Activated CD4-positive, alpha-beta T cell treated with anti-CD3 and anti-CD28 coated beads for 48 hours (primary cell): Measurements from ENCODE around the gene LTF.
A peak's percentile ranks its signal among the peaks of the same experiment; 100 is the strongest.

Experiments used
- DNase-seq: peaks from one replicate; pipeline ENCODE4 v3.0.0-alpha.2; 2020

Gene LTF

DNA sequence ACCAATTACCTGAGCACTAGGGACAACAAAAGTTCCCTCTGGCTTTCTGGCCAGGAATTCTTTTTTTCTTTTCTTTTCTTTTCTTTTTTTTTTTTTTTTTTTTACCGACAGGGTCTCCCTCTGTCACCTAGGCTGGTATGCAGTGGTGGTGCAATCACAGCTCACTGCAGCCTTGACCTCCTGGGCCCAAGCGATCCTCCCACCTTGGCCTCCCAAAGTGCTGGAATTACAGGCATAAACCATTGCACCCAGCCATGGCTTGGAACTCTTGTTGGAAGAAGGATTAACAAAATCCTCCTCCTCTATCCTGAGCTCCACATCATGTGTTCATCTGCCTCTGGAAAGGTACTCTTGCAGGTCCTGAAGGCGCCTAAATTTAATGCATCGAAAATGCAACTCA, 2.9 kb upstream of the LTF start:
- no peak for DNase-seq

DNA sequence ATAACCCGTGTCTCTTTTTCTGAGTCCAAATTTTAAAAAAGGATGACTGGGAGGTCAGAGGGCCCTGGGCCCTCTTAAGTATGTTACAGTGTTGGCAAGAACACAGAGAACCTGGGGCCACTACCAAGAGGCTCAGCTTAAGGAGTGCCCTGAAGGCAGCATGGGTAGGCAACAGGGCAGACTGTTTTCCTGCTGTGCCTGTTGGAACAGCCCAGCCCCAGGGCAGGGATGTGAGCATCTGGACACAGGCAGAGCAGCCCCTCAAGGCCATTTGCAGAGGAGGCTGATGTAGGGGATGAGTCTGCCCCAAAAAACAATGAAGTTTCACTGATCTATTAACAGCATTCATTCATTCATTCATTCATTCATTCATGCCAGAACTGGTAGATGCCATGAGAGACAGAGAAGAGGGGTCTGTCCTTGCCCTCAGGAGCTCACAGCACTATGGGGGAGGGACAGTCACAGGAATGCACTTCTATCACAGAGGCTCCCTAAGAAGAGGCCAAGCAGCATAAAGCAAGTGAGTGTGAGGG, 2.2 kb upstream of the LTF start:
- no peak for DNase-seq

DNA sequence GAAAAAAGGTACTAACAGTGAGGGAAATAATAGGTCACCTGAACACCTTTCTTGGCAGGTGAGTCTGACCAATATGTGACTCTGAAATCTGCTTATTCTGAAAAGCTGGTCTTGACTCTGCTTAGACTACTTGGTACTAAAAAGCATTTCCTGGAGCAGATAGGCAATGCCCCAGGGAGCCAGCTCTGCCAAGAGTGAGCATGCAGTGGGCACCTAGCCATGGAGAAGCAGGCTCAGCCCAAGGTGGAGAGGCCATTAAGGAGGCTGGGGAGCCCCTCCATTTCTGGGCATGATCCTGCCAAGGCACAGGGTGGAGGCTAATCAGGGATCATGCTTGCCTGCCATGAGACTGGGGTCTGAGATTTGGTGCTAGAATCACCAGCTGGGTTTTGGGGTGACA, 1.6 kb upstream of the LTF start:
- no peak for DNase-seq

DNA sequence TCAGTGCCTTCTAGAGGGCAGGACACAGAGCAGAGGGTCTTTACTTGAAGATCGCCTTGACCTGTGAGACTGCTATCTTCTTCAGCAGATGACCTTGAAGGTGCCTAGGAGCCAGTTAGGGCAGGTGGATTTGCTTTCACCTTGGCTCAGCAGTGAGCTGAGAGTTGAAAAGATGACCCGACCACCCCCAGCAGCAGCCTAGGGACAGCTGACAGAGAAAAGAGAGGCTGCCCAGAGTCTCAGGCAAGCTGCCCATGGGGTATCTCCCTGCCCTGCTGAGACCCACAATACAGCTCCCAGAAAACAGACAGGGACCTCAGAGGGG, 453 bp upstream of the LTF start:
- DNase-seq: no peak

DNA sequence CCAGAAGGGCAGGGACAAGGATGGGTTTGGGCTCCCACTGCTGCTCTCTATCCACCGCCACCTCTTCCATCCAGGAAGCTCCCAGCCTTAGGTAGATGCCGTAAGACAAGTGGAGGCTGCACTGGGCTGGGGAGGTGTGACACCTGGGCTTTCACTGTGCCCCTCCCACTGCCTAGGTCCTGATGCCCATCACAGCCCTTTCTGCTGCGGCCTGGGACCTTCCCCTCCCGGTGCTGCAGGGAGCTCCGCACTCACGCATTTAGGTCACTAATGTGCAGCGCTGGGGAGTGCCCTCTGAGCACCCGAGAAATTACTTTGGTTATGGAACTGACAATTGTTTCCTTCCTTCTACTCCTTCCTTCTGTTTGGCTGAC, 850 bp downstream of the LTF start:
- no peak for DNase-seq

DNA sequence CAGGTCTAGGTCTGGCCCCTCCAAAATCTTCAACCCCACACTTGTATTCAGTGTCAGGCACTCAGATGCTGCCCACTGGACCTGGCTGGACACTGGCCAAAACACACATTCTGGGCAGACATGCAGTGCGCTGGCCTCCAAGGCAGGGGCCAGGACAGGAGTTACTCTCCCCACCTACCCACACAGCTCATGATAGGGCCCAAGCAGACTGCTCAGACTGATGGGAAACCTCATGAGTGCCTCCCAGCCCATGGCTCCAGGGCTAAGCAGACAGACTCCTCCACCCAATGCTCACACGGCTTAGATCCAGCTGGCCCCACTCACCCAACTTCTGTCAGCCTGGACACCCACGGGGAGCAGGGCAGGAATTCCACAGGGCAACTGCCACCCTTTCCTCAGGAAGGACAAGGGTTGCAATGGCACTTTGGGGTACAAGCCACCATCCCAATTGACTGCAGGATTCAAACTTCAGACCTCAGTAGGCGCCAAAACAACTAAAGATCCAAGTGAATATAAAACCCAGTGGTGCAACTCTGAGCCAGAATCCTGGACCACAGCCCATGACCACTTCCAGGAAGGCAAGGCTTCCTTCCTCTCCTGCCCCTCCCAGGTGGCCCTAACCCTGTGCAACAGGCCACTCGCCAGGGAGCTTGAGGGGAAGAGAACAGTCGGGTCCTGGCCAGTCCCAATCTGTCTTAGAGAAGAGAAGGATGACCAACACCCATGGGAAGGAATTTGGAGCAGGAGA, 1.4 kb downstream of the LTF start:
- DNase-seq: no peak

DNA sequence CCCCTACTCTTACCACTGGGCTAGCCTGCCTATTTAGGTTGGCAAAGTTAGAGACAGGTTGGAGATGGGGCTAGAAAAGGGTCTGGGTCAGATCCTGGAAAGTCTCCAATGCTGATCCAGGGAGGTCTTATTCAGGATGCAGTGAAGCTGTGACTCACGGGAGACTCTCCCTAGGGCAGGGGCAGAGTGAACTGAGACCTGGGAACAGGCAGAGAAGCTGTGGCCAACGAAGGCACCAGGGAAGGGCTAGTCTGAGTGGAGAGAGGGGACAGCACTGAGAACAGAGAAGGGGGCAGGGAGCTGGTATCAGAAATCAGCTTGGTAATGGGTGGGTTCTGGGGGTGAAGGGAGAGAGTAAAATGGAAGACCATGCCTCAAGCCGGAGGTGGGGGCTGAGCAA, 2.2 kb downstream of the LTF start:
- no peak for DNase-seq

DNA sequence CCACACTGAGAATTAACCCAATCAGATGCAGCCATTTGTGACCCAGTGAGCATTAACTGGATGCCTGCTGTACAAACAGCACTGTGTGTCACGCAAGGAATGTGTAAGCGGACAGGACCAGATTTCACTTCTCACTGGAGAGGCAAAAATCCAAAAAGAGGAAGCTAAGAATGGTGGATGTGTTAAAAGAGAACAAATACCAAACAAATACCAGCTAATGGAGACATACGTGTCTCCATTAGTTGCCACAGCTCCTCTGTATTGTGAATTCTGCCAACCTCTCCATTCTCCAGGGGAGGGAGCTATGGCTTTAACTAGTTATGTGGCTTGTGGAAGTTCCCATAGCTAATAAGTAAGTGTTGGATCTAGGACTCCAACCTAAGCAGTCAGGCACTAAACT, 2.6 kb downstream of the LTF start:
- no peak for DNase-seq

DNA sequence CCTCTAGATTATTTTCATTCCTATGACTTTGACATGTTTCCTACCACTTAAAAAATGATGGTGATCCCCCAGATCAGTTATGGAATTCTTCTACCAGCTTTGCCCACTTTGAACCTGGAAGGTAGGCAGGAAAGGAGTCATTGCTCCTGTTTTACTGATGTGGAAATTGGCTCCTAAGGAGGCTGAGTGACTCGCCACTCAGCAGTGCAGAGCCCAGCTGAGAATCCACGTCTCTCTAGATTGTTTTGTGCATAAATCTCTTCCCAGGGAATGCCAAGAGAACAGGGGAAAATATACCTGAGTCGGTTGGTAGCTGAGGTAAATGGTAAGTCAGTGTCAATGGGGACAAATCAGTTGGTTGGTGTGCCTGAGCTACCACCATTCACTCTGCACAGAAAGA, 4.7 kb downstream of the LTF start:
- no peak for DNase-seq

DNA sequence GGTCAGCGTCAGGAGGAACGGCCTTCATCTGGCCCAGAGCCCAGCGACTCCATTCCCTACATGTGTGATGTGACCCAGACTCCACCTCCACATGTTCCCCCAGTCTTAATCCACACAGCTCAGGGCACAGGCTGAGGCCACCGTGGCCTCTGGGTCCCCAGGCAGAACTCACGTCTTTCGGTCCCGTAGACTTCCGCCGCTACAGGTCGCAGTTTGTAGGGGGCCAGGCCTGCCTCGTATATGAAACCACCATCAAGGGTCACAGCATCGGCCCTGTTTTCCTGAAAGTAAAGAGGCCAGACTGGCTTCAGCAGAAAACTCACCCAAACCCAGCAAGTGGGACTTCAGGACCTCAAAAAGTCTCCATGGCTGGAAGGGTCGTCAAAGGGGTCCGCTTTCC, 8.6 kb downstream of the LTF start:
- no peak for DNase-seq

DNA sequence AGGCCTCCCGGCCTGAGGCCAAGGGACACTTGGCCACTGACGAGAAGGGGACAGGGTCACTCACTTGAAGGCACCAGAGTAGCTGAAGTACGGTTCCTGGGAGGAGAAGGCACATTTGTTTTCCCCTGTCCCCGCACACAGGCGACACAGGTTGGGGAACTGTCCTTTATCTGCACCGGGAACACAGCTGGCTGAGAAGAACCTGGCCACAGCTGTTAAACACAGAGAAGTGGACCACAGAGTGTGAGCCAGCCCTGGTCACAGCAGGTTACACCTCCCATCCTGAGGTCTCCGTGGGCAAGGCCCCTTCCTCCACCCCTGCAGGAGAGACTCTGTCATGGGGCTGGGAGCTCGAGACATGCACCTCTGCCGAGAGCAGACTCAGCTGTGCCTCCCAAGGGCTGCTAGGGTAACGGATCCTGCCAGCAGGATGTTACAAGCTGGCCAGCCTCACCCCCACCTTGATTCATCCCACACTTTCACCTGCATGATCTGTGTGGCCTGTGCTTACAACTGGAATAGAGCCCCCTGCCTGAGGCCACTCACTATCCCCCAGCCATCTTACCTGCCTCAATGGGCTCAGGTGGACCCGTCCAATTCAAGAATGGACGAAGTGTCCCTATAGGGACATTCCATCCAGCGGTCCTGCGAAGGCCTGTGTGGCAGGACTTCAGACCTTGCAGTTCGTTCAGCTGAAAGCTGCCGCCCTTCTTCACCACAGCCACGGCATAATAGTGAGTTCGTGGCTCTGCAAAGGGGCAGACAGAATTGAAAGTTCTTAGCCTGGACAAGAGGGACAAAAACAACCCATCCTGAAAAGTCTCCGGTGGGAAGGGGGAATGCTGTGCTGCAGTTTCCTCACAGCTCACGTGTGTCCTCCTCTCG, 9.2 kb downstream of the LTF start:
- DNase-seq: no peak

DNA sequence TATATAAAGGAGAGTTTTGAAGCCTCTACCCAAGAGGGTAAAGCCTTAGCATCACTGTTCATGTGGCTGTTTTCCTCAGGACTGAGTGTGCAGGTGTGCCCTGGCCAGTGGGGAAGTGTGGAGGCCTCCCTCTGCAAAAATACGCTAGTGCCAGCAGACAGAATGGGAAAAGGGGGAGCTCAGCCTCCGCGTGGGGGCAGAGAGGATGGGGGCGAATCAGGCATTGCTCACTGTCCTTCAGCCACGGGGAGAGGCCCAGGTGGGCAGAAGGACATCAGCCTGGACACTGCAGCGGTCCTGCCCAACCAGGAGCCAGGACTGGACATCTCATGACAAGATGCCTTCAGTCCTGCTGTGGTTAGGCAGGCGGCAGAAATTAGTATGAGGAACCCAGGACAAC, 10.1 kb downstream of the LTF start:
- no peak for DNase-seq

DNA sequence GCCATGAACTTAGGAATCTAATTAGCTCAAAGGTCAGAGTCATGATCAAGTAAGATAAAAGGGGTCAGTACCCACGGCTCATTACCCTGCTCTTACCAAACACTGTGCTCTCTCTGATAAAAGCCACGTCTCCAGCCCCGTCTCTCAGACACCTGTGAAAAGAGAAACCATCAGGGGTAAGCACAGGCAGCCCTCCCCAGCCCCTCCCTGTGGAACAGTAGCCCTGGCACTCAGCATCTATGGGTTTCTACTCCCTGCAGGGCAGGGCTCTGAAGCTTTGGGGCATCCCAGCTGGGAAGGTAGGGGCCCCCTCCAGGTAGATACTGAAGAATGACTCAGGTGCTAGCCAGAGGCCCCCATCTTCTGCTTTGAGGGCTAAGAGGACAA, 10.5 kb downstream of the LTF start:
- DNase-seq: no peak

DNA sequence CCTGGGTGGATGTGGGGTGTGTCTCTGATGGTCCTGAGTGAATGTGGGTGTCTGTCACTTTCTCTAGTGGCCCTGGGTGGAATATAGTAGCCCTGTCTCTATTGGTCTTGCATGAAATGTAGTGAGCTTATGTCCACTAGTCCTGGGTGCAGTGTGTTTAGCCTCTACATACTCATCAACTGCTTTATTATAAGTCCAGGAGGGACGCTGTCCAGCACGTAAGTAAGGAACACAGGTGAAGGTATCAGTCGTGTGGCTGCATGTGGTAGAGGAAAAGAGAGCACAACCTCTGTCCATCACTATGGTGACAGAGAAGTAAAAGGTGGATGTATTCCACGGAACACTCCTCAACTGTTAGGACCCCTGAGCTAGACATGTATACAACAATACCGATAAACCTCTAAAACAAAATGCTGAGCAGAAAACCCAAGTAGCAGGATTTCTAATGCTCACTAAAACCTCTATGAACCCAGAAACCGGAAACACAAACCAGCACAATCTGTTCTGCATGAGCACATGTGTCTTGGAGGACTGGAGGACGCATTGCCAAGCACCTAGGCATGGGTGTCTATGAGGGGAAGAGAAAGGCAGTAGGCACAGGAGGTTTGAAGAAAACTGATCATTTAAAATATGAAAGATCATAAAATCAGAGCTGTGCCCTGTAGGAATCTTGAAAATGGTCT, 11.0 kb downstream of the LTF start:
- DNase-seq: no peak

DNA sequence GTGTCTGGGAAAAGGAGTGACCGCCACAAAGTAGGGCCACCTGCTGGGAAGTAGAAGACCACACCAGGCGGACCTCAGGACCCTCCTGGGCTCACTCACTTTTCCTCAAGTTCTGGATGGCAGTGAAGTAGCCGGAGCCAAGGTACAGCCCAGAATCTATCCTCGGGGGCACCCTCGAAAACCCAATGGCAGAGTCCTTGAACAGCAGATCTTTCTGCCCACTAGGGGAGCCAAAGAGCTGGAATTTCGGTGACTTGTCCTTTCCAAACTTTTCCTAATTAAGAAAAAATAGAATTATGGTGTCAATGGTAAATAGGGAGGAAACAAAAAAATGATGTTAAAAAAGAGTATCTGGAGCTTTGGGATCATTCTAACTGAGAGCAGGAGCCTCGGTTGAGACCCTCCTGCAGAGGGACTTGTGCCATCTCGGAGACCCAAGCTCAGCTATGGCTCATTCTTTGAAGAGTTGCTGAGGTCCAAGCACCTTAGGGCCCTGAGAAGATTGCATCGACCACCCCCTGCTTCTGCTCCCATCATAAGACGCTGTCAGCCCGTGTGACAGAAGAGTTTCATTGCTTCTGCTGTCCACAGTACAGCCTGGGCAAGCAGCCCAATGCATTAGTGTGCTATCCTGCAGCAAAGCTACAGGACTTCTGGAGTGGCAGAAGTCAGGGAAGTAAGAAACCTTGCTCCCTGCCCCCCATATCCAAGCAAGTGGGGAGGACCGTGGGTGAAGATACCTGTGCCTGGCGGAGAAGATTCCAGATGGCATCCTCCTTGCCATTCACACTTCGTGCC, 14.8 kb downstream of the LTF start:
- DNase-seq: no peak

DNA sequence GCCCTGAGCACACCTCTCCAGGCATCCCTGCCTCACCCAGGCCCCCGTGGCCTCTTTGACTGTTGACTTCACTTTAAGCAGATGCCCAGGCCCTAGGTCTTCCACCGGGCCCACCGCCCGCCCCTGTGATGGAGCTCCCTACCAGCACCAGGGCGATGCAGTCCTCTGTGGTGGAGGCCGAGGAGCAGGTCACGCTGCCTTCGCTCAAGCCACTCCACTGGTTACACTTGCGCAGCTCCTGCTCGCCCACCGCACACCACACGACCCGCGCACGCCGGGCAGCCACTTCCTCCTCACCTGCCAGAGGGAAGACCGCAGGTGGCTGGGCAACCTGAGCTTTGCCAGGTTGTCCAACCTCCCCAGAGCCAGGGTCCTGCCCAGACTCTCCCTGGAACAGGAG, 16.0 kb downstream of the LTF start:
- no peak for DNase-seq

DNA sequence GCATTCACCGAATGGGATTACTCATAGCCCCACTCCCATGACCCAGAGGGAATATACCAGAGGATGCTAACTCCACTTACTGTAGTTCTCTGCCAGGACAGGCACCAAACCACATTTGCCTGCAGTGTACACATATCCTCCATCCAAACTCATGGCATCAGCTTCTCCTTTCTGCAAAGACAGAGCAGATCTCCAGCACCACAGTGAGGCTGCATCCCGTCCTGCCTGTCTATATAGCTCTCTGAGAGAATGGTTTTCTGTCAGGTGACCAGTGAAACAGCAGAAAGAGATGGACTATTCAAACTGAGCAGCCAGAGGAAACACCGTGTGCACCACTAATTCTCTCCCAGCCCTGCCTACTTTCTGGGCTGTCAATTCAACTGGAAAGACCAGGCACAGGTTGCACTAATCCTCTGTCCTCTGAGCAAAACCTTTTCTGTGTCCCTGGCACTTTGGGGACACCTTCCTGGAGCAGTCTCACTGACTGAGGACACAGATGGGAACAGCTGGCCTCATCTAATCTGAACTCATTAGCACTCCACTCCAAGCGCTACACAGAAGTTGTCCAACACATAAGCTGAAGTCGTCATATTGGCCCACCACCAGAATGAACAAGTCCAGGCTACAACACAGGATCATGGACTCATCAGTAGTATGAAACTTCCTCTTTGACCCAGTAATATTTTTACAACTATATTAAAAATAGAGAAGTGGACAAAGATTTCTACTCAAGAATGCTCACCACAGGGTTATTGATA, 17.3 kb downstream of the LTF start:
- DNase-seq: no peak

DNA sequence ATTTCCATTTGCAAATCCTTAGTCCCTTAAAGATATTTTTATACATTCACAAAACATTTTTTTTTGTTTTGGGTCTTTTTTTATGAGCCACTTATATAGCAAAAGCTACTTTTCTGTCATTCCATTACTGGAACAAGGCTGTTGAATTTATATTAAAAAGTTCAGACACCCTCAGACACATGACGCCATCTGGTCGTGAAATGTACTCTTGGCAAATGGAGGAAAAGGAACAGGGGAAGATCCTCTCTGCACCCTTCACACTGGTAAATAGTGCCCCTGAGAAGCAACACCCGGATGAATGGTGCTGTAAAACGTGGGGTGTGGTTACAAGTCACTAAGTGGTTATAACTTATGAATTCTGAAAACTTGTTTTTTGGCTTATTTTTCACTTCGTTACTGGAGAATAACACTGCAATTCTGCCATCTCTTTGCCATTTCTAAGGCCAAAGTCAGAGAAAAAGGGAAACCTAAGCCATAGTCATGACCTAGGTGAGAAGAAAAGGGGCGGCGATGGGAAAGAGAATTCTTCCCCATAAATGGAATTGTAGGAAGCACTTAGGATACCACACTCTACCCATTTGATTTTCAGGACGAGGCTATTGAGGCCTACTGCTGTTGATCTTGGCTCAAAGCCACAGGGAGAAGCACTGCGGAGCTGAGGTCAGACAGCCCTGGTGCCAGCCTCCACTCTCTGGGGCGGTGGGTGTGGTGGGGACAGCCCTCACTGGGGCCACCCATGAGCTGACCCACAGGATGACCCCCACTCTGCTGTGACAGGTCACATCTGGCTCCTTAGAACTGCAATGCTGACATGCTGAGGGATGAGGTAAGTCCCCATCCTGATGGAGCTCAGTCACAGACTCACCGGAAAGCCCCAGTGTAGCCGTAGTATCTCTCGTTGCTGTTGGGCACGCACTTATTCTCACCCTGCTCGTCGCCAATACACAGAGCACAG, 21.9 kb downstream of the LTF start:
- no peak for DNase-seq

DNA sequence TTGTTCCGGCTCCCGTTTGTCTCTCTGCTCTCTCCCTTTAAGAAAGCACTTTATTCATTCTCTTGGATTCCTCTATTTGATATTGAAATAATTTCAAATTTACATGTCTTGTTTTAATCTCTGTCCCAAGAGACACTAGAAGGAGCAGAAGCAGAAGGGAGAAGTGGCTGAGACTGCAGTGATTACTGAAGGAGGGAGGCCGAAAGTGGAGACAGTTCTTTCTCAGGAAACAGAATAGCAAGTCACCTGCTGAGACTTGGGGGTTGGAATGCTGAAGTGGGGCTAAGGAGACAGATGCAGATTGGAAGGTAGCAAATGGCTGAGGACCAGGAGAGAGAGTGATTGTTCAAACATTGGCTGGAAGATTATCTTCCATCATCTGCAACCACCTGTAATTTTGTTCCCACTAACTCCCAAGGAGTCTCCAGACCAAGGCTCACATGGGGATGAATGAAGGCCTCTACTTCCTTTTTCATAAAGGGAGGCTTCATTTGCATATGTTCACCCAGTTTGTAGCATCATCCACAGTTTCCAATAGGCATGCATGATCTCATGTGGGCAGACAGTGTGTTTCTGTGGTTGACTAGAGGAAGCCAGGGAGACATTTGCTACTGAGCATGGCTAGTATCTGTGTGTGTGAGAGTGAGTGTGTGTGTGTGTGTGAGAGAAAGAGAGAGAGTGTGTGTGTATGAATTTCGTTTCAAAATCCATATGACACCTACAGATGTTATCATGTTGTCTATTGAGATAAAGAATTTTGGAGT, 24.0 kb downstream of the LTF start:
- DNase-seq: peak; percentile 40

DNA sequence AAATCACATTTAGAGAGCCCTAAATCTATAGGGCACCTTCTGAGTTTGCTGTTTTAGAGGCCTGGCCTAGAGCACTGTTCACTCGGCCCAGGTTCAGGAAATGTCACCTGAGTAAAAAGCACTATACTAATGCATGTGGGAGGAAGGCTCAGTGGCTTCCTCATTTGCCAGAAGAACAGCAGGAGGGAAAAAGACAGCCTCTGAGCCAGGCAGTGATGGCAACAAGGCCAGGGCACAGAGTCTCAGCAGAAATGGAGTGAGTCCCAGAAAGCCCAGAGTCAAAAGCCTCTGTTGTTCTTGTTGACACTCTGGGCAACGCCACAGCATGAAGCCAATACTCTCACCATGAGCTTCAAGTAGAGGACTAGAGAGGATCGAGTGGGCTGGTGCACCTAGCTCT, 25.9 kb downstream of the LTF start:
- no peak for DNase-seq
